ENCODE results near the gene TPP2. TPM values are rescaled to one million over a fixed set of nuclear protein-coding genes. Genes with fewer than 3 reads are reported as not detected.

Gene TPP2
- total RNA-seq, 2 donors from 2014 or later = 92.5 to 124 TPM

GRCh38 chr13:102704238-102705058 lies 107.7 kb downstream of the TPP2 start:
- Mint-ChIP-seq H3K4me3 (no peak overlapping the region), H3K36me3 (ENCODE audit: low read depth) (no peaks in the 10 kb centered on the region), H3K4me1 (peaks cover 2% of the 10 kb centered on the region), H3K27ac (no peak overlapping the region), H3K27me3 (peaks cover 22% of the 10 kb centered on the region)
- no peaks in the 10 kb centered on the region for H3K9me3 ChIP-seq (ENCODE audit: control insufficient read depth, low read length, poor library complexity, severe bottlenecking)
- DNase-seq (no peak), ATAC-seq (no peak)

GRCh38 chr13:102707467-102707866 lies 110.7 kb downstream of the TPP2 start:
- H3K27ac Mint-ChIP-seq = no peak overlapping the region
- H3K4me1 Mint-ChIP-seq = peaks cover 2% of the 10 kb centered on the region
- H3K9me3 ChIP-seq (ENCODE audit: control insufficient read depth, low read length, poor library complexity, severe bottlenecking) = no peaks in the 10 kb centered on the region
- H3K36me3 Mint-ChIP-seq (ENCODE audit: low read depth) = no peaks in the 10 kb centered on the region
- H3K27me3 Mint-ChIP-seq = peaks cover 22% of the 10 kb centered on the region
- no peak for DNase-seq
- no peak for ATAC-seq
- no peak overlapping the region for H3K4me3 Mint-ChIP-seq

- Mint-ChIP-seq H3K36me3 (ENCODE audit: low read depth) (no peaks in the 10 kb centered on the region), H3K27me3 (peaks cover 18% of the 10 kb centered on the region), H3K4me1 (peaks cover 2% of the 10 kb centered on the region), H3K4me3 (no peak overlapping the region), H3K27ac (no peak overlapping the region)
- H3K9me3 ChIP-seq (ENCODE audit: control insufficient read depth, low read length, poor library complexity, severe bottlenecking) = no peaks in the 10 kb centered on the region
- DNase-seq (no peak), ATAC-seq (no peak)
Observed at GRCh38 chr13:102708211-102708610, 111.4 kb downstream of the TPP2 start.

DNA sequence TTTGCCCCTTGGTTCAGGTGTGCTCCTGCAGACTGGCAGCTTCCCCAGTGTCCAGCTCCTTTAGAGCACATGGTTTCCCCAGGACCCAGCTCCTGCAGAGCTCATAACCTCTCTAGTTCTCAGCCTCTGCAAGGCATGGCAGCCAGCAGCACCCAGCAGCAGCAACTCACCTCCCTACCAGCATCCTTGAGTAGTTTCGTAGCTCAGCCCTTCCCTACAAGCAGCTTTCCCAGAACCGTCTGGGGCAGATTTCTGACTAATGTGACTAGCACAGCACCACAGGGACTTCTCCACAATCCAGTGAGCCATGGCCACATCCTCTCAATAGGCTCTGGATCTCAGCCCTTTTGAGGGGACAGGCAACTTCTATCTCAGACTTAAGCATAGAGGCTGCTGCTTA lies 112.2 kb downstream of the TPP2 start:
- no peak for DNase-seq
- no peak for ATAC-seq
- H3K9me3 ChIP-seq (ENCODE audit: control insufficient read depth, low read length, poor library complexity, severe bottlenecking) = no peaks in the 10 kb centered on the region
- Mint-ChIP-seq H3K36me3 (ENCODE audit: low read depth) (no peaks in the 10 kb centered on the region), H3K4me3 (no peak overlapping the region), H3K27ac (no peak overlapping the region), H3K4me1 (peaks cover 2% of the 10 kb centered on the region), H3K27me3 (peaks cover 15% of the 10 kb centered on the region)

- DNase-seq (no peak), ATAC-seq (no peak)
- Mint-ChIP-seq H3K4me1 (peaks cover 2% of the 10 kb centered on the region), H3K27me3 (peaks cover 15% of the 10 kb centered on the region), H3K27ac (no peak overlapping the region), H3K36me3 (ENCODE audit: low read depth) (no peaks in the 10 kb centered on the region), H3K4me3 (no peak overlapping the region)
- H3K9me3 ChIP-seq (ENCODE audit: control insufficient read depth, low read length, poor library complexity, severe bottlenecking) = no peaks in the 10 kb centered on the region
Observed at GRCh38 chr13:102709536-102709935, 112.8 kb downstream of the TPP2 start.

DNA sequence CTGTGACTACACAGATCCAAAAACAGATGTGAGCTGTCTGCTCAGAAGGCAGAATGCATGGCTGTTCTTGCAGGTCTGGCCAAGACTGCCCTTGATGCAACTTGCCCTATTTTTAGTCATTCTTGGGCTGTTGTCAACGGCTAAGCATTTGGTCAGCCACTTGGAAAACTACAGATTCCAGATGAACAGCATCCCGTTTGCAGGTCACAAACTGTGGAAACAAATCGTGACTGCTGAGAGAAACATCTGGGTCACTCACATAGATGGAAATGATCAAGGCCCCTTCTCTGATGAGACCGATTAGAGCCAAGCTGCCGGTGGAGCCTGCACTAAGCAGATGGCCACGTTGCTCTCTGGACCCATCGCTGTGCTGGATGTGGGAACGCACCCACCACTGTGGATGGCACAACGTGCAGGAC lies 113.5 kb downstream of the TPP2 start:
- Mint-ChIP-seq H3K4me1 (peaks cover 2% of the 10 kb centered on the region), H3K27me3 (peaks cover 11% of the 10 kb centered on the region), H3K36me3 (ENCODE audit: low read depth) (no peaks in the 10 kb centered on the region), H3K4me3 (no peak overlapping the region), H3K27ac (no peak overlapping the region)
- H3K9me3 ChIP-seq (ENCODE audit: control insufficient read depth, low read length, poor library complexity, severe bottlenecking) = no peaks in the 10 kb centered on the region
- DNase-seq = no peak
- ATAC-seq = no peak

DNA sequence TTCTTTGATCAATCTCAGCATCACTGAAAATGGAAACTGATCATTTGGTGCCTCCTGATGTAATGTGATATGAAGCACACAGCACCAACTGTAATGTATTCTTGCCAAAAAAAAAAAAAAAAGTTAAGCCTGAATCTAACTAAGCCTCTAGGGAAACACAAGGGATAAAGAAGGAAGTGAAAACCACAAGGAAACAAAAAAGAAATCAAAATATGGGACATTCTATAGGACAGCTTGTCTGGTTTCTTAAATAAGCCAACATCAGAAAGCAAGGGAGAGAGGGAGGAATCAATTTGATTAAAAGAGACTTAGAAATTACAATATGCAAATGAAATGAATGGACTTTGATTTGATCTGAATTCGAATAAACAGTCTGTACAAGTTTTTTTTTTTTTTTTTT lies 118.7 kb downstream of the TPP2 start:
- Mint-ChIP-seq H3K36me3 (ENCODE audit: low read depth) (no peaks in the 10 kb centered on the region), H3K4me1 (no peaks in the 10 kb centered on the region), H3K4me3 (no peak overlapping the region), H3K27me3 (peaks cover 24% of the 10 kb centered on the region), H3K27ac (no peak overlapping the region)
- no peaks in the 10 kb centered on the region for H3K9me3 ChIP-seq (ENCODE audit: control insufficient read depth, low read length, poor library complexity, severe bottlenecking)
- ATAC-seq (no peak), DNase-seq (no peak)

DNA sequence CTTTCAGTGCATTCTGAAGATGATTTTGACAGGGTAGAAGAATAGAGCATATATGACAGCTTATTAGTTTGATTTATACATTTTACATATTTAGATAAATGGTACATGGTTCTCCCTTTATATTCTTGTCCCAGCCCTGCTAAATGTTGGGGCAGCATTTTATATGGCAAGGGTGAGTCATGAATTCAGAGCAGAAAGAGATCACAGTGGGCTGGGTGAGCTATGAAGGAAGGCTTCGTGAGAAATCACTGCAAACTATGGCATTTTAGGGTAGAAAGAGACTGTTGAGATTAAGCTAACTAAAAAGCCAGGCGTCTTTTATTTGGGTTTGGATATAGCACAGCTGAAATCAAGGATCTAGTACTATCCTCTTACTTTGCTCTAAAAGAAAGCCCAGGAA lies 122.0 kb downstream of the TPP2 start:
- H3K9me3 ChIP-seq (ENCODE audit: control insufficient read depth, low read length, poor library complexity, severe bottlenecking) = no peaks in the 10 kb centered on the region
- no peak overlapping the region for H3K4me3 Mint-ChIP-seq
- no peaks in the 10 kb centered on the region for H3K4me1 Mint-ChIP-seq
- ATAC-seq (no peak), DNase-seq (no peak)
- no peaks in the 10 kb centered on the region for H3K36me3 Mint-ChIP-seq (ENCODE audit: low read depth)
- peaks cover 39% of the 10 kb centered on the region for H3K27me3 Mint-ChIP-seq
- H3K27ac Mint-ChIP-seq = no peak overlapping the region

DNA sequence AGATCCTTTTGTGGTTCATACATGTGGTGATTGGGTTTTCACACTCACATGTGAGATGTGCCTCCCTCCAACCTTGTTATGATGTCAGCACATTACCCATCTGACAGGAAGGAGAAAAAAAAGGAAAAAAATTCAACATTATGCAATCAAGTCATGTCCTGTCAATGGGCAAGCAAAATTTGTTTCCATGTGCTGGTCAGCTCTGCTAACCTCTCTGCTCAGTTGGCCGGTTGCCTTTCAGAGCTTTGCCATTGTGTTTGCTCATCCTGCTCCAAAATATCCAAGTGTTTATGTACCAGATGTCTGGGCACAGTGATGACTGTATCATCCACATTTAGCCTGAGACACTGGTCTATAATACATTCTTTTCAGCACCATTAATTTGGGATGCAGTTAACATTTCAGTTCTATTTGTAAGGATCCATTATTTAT lies 125.0 kb downstream of the TPP2 start:
- no peaks in the 10 kb centered on the region for H3K9me3 ChIP-seq (ENCODE audit: control insufficient read depth, low read length, poor library complexity, severe bottlenecking)
- Mint-ChIP-seq H3K4me1 (no peaks in the 10 kb centered on the region), H3K27me3 (peaks cover 39% of the 10 kb centered on the region), H3K36me3 (ENCODE audit: low read depth) (no peaks in the 10 kb centered on the region), H3K27ac (no peak overlapping the region), H3K4me3 (no peak overlapping the region)
- no peak for ATAC-seq
- no peak for DNase-seq

- Mint-ChIP-seq H3K27me3 (peaks cover 18% of the 10 kb centered on the region), H3K4me3 (no peak overlapping the region), H3K4me1 (peaks cover 3% of the 10 kb centered on the region), H3K27ac (no peak overlapping the region), H3K36me3 (ENCODE audit: low read depth) (no peaks in the 10 kb centered on the region)
- ATAC-seq = no peak
- DNase-seq = no peak
- peaks cover 2% of the 10 kb centered on the region for H3K9me3 ChIP-seq (ENCODE audit: control insufficient read depth, low read length, poor library complexity, severe bottlenecking)
Observed at GRCh38 chr13:102724923-102725322, 128.1 kb downstream of the TPP2 start.

GRCh38 chr13:102726430-102726829 lies 129.6 kb downstream of the TPP2 start:
- no peak for DNase-seq
- Mint-ChIP-seq H3K4me1 (peaks cover 3% of the 10 kb centered on the region), H3K27ac (no peak overlapping the region), H3K36me3 (ENCODE audit: low read depth) (no peaks in the 10 kb centered on the region), H3K27me3 (peaks cover 15% of the 10 kb centered on the region), H3K4me3 (no peak overlapping the region)
- peaks cover 2% of the 10 kb centered on the region for H3K9me3 ChIP-seq (ENCODE audit: control insufficient read depth, low read length, poor library complexity, severe bottlenecking)
- no peak for ATAC-seq

Other genes starting within 250 kb of the TPP2 start
- gene FGF14, start 194.9 kb upstream of the TPP2 start, total RNA-seq = not detected
- gene METTL21C, start 98.1 kb downstream of the TPP2 start, total RNA-seq = not detected
- 1 to 10 TPM; 3.0 to 4.8 TPM for gene TEX30, start 176.8 kb downstream of the TPP2 start, total RNA-seq
- gene POGLUT2, start 202.0 kb downstream of the TPP2 start, total RNA-seq = under 1 TPM; 0.22 to 0.37 TPM
- gene BIVM, start 202.1 kb downstream of the TPP2 start, total RNA-seq = 10 to 100 TPM in 1 of 2 donors, 1 to 10 TPM in 1; 9.9 to 10.7 TPM
- 10 to 100 TPM; 76.3 to 87.3 TPM for gene ERCC5, start 249.0 kb downstream of the TPP2 start, total RNA-seq